Lung (tissue), 12 donors: ENCODE data around the gene TOR1A. TPM values are rescaled to one million over a fixed set of nuclear protein-coding genes. Genes with fewer than 3 reads are reported as not detected.

Source experiments
- ATAC-seq: fragments of 200-7000 bp; cut with Tn5 transposase; one replicate; pipeline ENCODE4 v1.9.1; 2020; ENCODE audit warnings: moderate number of reproducible peaks; ENCODE audit not compliant: insufficient read depth, low FRiP score
- DNase-seq, 3 donors: peaks; one replicate each; pipeline ENCODE4 v3.0.0-alpha.2; 2013 to 2017
- H3K27ac ChIP-seq, 2 donors: one replicate each; pipeline ENCODE4 v1.5.1; 2013; ENCODE audit warnings: mild to moderate bottlenecking in 2 of 2, moderate library complexity in 2 of 2, control low read depth in 1 of 2, inconsistent platforms in 1 of 2, low read depth in 1 of 2, low read length in 1 of 2
- H3K27me3 ChIP-seq, 3 donors: one replicate each; pipeline ENCODE4 v1.5.1; 2013; ENCODE audit warnings: low read length in 2 of 3; ENCODE audit not compliant: control insufficient read depth in 3 of 3, insufficient read depth in 3 of 3
- H3K36me3 ChIP-seq, 4 donors: one replicate each; pipeline ENCODE4 v1.5.1; 2013; ENCODE audit warnings: low read length in 4 of 4, mild to moderate bottlenecking in 1 of 4, moderate library complexity in 1 of 4; ENCODE audit not compliant: control insufficient read depth in 4 of 4, insufficient read depth in 4 of 4
- H3K4me1 ChIP-seq, 5 donors: one replicate each; pipeline ENCODE4 v1.5.1; 2013; ENCODE audit warnings: low read length in 5 of 5, mild to moderate bottlenecking in 2 of 5, moderate library complexity in 1 of 5; ENCODE audit not compliant: control insufficient read depth in 5 of 5, insufficient read depth in 5 of 5
- H3K4me3 ChIP-seq: one replicate; pipeline ENCODE4 v1.5.1; 2013; ENCODE audit warnings: mild to moderate bottlenecking, control low read depth, moderate library complexity
- H3K9ac ChIP-seq, 2 donors: one replicate each; pipeline ENCODE4 v1.5.1; 2013; ENCODE audit warnings: low read length in 2 of 2, control low read depth in 1 of 2; ENCODE audit not compliant: insufficient read depth in 1 of 2
- H3K9me3 ChIP-seq, 4 donors: one replicate each; pipeline ENCODE4 v1.5.1; 2013; ENCODE audit warnings: low read length in 3 of 4, mild to moderate bottlenecking in 1 of 4, moderate library complexity in 1 of 4; ENCODE audit not compliant: control insufficient read depth in 4 of 4, insufficient read depth in 3 of 4
- WGBS, 2 donors: extraction: QIAGEN DNeasy Blood & Tissue Kit; methylation state at CpG; one replicate each; pipeline ENCODE4 v1.1.7; 2013; 5-methylcytosine and 5-hydroxymethylcytosine counted together
- polyA plus RNA-seq, 2 donors: library from polyadenylated mRNA; stranded (reverse); fragments of 200-250 nt; gene quantifications; one replicate each; pipeline ENCODE4 v1.2.1, GENCODE V29; 2013
- total RNA-seq, 2 donors: library from RNA; depleted of rRNA in 1 of 2; stranded (reverse); fragments of >200 nt in 1 of 2; gene quantifications; one replicate each; pipeline ENCODE4 v1.2.1, GENCODE V29; 2014 to 2021
- TF ChIP-seq, protein P1 (sequence below): IDR thresholded peaks from 2 replicates; pipeline ENCODE4 v1.5.1; 2012; ENCODE audit warnings: mild to moderate bottlenecking; ENCODE audit errors: control extremely low read depth, extremely low read depth
- donor health status: control.
- donor health status: control.
- donor health status: Bipolar disorder and iron deficiency.
- donor health status: healthy.
- donor health status: DM: yes; HTN: yes; CAD: no.

TOR1A gene
- total and polyA plus RNA-seq, 4 donors: 19.1 to 41.8 (median 28.4) TPM

DNA sequence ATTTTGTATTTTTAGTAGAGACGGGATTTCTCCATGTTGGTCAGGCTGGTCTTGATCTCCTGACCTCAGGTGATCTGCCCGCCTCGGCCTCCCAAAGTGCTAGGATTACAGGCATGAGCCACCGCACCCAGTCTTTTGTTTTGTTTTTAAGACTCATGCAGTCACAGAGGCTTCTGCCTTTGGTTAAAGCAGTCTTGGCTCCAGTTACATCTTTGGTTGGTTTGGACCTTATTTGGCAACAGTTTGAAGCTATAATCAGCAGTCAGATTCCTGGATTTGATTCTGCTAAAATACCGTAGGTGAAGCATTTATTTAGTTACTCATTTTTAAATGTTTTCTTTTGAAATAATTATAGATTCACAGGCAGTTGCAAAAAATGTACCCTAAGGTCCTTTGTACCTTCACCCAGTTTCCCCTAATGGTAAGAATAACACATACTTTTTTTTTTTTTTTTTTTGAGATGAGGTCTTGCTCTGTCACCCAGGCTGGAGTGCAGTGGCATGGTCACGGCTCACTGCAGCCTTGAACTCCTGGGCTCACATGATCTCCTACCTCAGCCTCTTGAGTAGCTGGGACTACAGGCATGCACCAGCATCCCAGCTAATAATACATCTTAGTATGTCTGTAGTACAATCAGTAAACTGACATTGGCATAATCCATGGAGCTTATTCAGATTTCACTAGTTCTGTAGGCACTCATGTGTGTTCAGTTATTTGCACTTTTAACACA lies 27.1 kb upstream of the TOR1A start:
- Histone ChIP-seq H3K27ac (no peak overlapping the region), H3K4me1 (no peaks in the 10 kb centered on the region), H3K9ac (peak overlapping the region in 1 of 2 donors; percentile 46), H3K9me3 (no peaks in the 10 kb centered on the region), H3K4me3 (no peak overlapping the region), H3K27me3 (no peaks in the 10 kb centered on the region), H3K36me3 (peaks cover 10 to 32% (median 18%) of the 10 kb centered on the region in 4 donors)
- DNase-seq (no peak), ATAC-seq (no peak)
- WGBS, 2 donors: 90 to 96% methylated on average over 6 of the region's 6 CpGs
- TF ChIP-seq, protein P1, sequence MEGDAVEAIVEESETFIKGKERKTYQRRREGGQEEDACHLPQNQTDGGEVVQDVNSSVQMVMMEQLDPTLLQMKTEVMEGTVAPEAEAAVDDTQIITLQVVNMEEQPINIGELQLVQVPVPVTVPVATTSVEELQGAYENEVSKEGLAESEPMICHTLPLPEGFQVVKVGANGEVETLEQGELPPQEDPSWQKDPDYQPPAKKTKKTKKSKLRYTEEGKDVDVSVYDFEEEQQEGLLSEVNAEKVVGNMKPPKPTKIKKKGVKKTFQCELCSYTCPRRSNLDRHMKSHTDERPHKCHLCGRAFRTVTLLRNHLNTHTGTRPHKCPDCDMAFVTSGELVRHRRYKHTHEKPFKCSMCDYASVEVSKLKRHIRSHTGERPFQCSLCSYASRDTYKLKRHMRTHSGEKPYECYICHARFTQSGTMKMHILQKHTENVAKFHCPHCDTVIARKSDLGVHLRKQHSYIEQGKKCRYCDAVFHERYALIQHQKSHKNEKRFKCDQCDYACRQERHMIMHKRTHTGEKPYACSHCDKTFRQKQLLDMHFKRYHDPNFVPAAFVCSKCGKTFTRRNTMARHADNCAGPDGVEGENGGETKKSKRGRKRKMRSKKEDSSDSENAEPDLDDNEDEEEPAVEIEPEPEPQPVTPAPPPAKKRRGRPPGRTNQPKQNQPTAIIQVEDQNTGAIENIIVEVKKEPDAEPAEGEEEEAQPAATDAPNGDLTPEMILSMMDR: no peak

DNA sequence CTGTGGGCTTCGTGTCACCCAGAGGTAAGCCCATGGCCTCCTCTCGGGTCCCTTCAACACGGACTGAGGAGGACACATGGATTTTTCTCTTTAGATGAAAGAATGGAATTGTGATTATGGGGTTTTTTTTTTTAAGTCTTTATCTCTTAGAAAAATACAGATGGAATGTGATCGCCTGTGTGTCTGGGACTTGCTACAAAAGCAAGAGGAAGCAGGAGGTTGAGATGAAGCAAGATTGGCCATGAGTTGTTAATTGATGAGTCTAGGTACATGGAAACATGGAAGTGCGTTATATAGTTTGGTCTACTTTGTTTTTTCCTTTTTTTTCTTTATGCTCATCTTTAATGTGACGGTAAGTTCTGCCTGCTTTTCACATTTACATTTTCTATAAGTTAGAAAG lies 26.0 kb upstream of the TOR1A start:
- no peak overlapping the region for H3K27ac ChIP-seq
- H3K4me3 ChIP-seq: no peak overlapping the region
- no peaks in the 10 kb centered on the region for H3K4me1 ChIP-seq
- no peaks in the 10 kb centered on the region for H3K9me3 ChIP-seq
- no peaks in the 10 kb centered on the region for H3K27me3 ChIP-seq
- peaks cover 10 to 27% (median 16%) of the 10 kb centered on the region in 4 donors for H3K36me3 ChIP-seq
- H3K9ac ChIP-seq: no peak overlapping the region
- ATAC-seq (no peak), DNase-seq (no peak)
- TF ChIP-seq, protein P1: no peak
- WGBS, 2 donors: 70 to 85% methylated on average over 6 of the region's 6 CpGs

DNA sequence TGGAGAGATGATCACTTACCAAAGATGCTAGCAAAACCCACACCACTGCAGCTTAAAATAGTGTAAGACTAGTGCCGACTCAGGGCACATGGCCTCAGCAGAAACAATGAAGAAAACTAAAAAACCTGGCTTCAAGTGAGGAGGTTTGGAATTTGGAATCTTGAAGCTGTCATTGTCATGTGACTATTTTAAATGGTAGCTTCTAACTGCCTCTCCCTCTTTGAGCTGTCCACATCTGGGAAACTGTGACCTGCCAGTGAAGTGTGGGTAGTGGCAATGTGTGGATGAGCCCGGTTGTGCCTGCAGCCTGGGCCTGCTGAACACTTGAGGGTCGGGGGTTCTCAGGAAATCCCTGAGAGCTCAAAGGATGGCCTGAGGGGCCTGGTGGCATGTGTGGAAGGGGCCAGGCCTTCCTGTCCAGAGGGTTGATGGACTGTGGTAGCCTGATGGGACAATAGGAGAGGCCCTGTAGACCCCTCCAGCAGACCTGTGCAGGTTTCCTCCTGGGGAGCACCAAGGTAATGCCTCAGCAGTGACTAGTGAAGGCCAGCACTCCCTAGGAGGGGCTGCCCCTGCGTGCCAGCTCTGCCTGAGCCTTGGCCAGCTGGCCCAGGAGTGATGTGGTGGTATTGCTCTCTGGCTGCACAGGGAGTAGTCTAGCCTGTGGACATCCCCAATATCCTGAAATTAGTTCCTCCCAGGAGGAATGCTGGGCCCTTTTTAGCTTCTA lies 24.9 kb upstream of the TOR1A start:
- H3K9me3 ChIP-seq: no peaks in the 10 kb centered on the region
- no peak for ATAC-seq
- H3K4me3 ChIP-seq: no peak overlapping the region
- H3K9ac ChIP-seq: no peak overlapping the region
- no peaks in the 10 kb centered on the region for H3K4me1 ChIP-seq
- no peak for DNase-seq
- no peaks in the 10 kb centered on the region for H3K27me3 ChIP-seq
- H3K27ac ChIP-seq: no peak overlapping the region
- TF ChIP-seq, protein P1: no peak
- peaks cover 8 to 22% (median 16%) of the 10 kb centered on the region in 4 donors for H3K36me3 ChIP-seq
- 80 to 81% methylated on average over 4 of the region's 4 CpGs for WGBS, 2 donors
